B cell (primary cell): ENCODE measurements around the gene SNED1.

ENCODE experiments used
- EZH2 ChIP-seq: IDR thresholded peaks from 2 replicates; pipeline ENCODE4 v1.6.1; 2012; ENCODE audit warnings: borderline replicate concordance, low read depth, mild to moderate bottlenecking, moderate library complexity, low read length; ENCODE audit not compliant: insufficient read depth, poor library complexity, severe bottlenecking
- TF ChIP-seq, protein P1 (sequence below): fragments of 200-600 bp; IDR thresholded peaks from one replicate; pipeline ENCODE4 v1.8.0; 2022; ENCODE audit warnings: antibody characterized with exemption, mild to moderate bottlenecking

DNA sequence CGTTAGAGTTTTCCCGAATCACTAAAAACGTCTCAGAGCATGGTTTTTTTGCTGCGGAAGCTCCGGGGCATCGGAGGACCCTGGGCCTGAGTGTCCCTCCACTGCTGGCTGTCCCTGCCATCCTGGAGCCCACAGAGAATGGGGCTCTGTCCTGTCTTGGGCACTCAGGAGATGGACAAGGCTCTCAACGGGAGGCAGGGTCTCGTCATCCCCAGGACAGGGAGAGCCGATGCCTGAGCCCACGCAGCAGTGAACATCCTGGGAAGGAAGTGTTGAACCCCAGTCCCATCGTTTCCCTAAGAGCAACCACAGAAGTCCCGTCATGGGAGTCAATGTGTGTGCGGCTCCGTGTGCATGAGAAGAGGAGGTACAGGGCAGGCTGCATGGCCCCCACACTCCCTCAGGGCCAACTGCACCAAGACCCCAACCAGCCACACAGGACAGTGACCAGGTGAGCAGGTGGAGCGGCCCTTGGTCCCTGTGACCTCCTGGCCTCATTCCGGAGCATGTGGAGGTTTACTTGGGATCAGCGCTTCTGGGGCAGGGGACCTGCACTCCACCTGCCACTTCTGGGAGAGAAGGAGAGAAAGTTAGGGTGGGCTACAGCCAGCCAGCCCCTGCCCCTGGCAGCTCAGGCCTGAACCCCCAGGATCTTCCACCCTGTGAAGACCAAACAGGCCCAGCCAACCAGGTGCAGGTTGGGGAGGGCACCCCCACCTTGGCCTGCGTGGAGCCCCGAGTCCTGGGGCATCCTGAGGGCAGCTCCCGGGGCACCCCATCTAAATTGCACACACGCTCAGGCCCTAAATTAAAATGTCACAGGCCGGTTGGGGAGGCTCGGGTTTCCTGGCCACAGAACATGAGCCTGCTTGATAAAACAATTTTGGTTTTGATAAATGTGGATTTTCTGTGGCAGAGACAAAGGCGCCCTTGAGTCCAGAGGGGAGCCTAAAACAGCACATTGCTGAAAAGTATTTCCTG is 3.1 kb upstream of the SNED1 start:
- TF ChIP-seq, protein P1, sequence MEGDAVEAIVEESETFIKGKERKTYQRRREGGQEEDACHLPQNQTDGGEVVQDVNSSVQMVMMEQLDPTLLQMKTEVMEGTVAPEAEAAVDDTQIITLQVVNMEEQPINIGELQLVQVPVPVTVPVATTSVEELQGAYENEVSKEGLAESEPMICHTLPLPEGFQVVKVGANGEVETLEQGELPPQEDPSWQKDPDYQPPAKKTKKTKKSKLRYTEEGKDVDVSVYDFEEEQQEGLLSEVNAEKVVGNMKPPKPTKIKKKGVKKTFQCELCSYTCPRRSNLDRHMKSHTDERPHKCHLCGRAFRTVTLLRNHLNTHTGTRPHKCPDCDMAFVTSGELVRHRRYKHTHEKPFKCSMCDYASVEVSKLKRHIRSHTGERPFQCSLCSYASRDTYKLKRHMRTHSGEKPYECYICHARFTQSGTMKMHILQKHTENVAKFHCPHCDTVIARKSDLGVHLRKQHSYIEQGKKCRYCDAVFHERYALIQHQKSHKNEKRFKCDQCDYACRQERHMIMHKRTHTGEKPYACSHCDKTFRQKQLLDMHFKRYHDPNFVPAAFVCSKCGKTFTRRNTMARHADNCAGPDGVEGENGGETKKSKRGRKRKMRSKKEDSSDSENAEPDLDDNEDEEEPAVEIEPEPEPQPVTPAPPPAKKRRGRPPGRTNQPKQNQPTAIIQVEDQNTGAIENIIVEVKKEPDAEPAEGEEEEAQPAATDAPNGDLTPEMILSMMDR = no peak
- TF ChIP-seq EZH2 = no peak
